IgD-negative memory B cell (primary cell): ENCODE data around the gene SESTD1. TPM values are rescaled to one million over a fixed set of nuclear protein-coding genes. Genes with fewer than 3 reads are reported as not detected.

Experiments
- H3K27ac Mint-ChIP-seq, 3 donors: one replicate each; pipeline ENCODE4 v1.8.0; 2020 to 2022; ENCODE audit warnings: mild to moderate bottlenecking in 3 of 3, mixed read lengths in 3 of 3, moderate library complexity in 1 of 3
- H3K27me3 Mint-ChIP-seq: one replicate; pipeline ENCODE4 v1.8.0; 2021; ENCODE audit warnings: mixed read lengths
- H3K36me3 Mint-ChIP-seq: one replicate; pipeline ENCODE4 v1.8.0; 2020; ENCODE audit warnings: mild to moderate bottlenecking, mixed read lengths
- H3K4me1 Mint-ChIP-seq, 3 donors: one replicate each; pipeline ENCODE4 v1.8.0; 2020 to 2022; ENCODE audit warnings: mixed read lengths in 3 of 3, mild to moderate bottlenecking in 1 of 3
- H3K4me3 Mint-ChIP-seq, 4 donors: one replicate each; pipeline ENCODE4 v1.8.0; 2020 to 2022; ENCODE audit warnings: mild to moderate bottlenecking in 4 of 4, mixed read lengths in 4 of 4, moderate library complexity in 3 of 4
- H3K9me3 Mint-ChIP-seq, 3 donors: one replicate each; pipeline ENCODE4 v1.8.0; 2020 to 2021; ENCODE audit warnings: mixed read lengths in 3 of 3, mild to moderate bottlenecking in 1 of 3
- polyA plus RNA-seq: library from polyadenylated mRNA; unstranded; fragments of 300-500 nt; fragmentation: Illumina TruSeq; gene quantifications from one replicate; pipeline ENCODE4 v1.2.3, GENCODE V29; 2021

Gene SESTD1
- polyA plus RNA-seq, 1 donor from 2014 or later = 23.6 TPM

DNA sequence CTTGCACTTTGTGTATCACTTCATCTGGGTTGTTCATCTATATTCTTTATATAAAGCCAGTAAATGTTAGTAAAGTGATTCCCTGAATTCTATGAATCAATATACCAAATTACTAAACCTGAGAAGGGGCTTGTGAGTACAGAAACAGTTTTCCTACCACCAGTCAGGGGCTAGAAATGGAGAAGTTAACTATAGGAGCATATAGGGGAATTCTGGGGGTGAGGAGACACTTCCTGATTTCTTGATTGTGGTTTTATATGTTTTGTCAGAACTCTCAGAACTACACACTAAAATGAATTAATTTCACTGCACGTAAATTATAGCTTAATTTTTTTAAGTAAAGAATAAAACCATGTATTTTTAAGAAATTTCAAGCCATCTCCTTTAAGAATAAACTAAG lies 93.7 kb downstream of the SESTD1 start:
- Mint-ChIP-seq H3K36me3 (peaks cover 6% of the 10 kb centered on the region), H3K4me1 (peaks cover 19 to 31% (median 23%) of the 10 kb centered on the region in 3 donors), H3K9me3 (peaks cover 0 to 8% (median 0%) of the 10 kb centered on the region in 3 donors), H3K27ac (no peak overlapping the region), H3K27me3 (no peaks in the 10 kb centered on the region), H3K4me3 (peak overlapping the region in 1 of 4 donors; percentile 7)

DNA sequence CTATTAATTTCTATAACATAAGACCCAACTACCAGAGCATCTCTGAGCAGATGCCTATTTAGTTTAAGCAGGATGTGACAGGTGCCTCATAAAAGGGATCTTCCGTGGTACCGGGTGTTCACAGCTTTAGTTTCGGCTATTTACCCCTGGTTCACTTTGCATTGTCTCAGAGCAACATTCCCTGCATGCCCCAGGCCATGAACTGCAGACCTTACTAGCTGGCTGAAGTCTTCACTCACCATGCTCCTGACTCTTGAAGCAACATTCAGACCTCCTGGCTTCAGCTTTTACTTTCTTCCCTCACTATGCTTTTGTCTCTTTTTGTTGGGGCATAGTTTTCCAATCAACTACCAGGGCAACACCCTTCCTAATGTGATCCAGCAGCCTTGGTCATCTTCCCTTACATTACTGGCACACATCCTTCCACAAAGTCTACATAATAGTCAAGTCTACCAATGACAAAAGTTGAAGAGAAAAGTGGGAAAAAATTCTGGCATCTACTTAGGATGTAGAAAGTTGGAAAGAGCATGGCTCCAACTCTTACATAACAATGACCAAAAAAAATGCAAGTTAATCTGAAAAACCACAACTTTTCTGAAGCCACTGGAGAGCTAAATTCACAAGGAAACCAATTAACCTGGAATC lies 99.2 kb downstream of the SESTD1 start:
- Mint-ChIP-seq H3K27ac (peak overlapping the region in 1 of 3 donors; percentile 41), H3K36me3 (peaks cover 4% of the 10 kb centered on the region), H3K27me3 (no peaks in the 10 kb centered on the region), H3K4me3 (peak overlapping the region in 1 of 4 donors; percentile 8), H3K4me1 (peaks cover 2 to 14% (median 6%) of the 10 kb centered on the region in 3 donors), H3K9me3 (peaks cover 0 to 8% (median 0%) of the 10 kb centered on the region in 3 donors)

DNA sequence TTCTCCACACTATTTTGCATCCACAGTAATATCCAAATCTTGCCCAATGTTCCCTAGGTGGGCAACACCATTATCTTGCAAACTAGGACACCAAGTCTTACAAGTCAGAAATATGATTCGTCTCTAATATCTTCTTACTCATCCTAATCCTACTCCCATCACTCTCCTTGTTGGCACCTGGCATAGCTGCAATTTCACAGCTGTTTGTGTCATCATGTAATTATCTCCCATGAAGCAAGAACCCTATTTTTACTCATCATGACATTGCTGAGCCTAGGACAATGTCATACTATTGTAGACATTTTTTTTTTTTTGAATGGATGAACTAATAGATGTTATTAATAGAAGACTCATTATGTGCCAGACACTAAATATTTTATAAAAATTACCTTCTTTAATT lies 123.4 kb downstream of the SESTD1 start:
- Mint-ChIP-seq H3K4me1 (no peaks in the 10 kb centered on the region), H3K4me3 (no peak overlapping the region), H3K9me3 (no peaks in the 10 kb centered on the region), H3K36me3 (no peaks in the 10 kb centered on the region), H3K27ac (no peak overlapping the region), H3K27me3 (no peaks in the 10 kb centered on the region)

DNA sequence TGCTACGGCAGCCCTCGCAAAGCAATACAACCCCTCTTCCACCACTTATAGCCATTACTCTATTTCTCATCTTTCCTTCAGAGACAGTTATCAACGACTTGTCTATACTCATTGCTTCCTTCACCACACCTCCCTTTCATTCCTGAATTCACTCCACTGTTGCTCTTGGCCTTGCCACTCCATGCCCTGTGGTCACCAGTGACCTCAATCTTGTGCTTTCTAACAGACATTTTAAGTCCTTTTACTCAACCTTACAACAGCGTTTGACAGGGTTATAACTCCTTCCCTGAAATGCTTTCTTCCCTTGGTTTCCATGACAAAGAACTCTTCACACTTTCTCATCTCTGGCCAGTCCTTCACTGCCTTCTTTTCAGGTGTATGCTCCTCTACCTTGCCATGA lies 124.1 kb downstream of the SESTD1 start:
- H3K27ac Mint-ChIP-seq = no peak overlapping the region
- H3K36me3 Mint-ChIP-seq = peaks cover 4% of the 10 kb centered on the region
- H3K9me3 Mint-ChIP-seq = no peaks in the 10 kb centered on the region
- H3K4me3 Mint-ChIP-seq = no peak overlapping the region
- no peaks in the 10 kb centered on the region for H3K27me3 Mint-ChIP-seq
- H3K4me1 Mint-ChIP-seq = no peaks in the 10 kb centered on the region

DNA sequence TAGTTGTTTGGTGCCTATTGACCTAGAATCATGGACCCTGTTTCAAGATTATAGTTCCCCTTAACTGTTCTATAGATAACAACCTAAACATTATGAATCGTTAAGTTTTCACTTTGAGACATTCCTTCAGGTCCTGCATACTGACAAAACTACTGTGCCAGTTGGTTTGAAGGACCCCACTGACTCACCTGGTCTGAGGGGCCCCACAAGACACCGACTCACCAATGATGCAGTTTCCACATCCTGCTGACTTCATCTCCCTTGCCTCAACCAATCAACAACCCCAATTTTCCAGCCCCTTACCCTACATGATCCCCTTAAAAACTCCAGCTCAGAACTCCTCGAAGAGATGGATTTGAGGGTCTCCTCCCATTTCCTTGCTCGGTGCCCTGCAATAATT lies 125.1 kb downstream of the SESTD1 start:
- H3K27me3 Mint-ChIP-seq = no peaks in the 10 kb centered on the region
- H3K36me3 Mint-ChIP-seq = peaks cover 6% of the 10 kb centered on the region
- no peak overlapping the region for H3K27ac Mint-ChIP-seq
- H3K4me1 Mint-ChIP-seq = no peaks in the 10 kb centered on the region
- H3K4me3 Mint-ChIP-seq = no peak overlapping the region
- no peaks in the 10 kb centered on the region for H3K9me3 Mint-ChIP-seq

DNA sequence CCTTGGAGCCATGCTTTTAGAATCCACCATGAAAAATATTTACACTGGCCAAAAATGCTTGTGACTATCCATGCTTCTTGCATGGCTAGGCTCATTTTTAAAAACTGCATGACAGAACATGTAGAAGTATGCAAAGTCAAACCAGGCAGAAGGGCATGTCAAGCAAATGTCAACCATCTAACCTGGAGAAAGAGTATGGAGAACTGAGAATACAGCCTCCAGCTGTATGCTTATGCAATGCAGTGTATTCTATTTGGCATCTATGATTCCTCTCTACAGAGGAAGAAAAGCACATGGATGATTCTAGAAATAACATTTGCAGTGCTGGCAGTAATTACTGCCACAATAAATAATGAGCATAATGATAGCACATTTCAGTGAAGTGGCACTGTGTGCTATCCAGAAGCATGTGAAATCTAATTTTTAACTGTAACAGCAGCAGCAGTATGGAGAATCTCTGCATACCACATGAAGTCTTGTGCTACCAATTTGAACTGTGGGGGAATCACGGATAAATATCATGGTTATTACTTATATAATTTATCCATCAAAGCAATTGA lies 127.4 kb downstream of the SESTD1 start:
- H3K36me3 Mint-ChIP-seq = peaks cover 6% of the 10 kb centered on the region
- no peaks in the 10 kb centered on the region for H3K4me1 Mint-ChIP-seq
- H3K27me3 Mint-ChIP-seq = no peaks in the 10 kb centered on the region
- H3K27ac Mint-ChIP-seq = no peak overlapping the region
- H3K9me3 Mint-ChIP-seq = no peaks in the 10 kb centered on the region
- H3K4me3 Mint-ChIP-seq = no peak overlapping the region

DNA sequence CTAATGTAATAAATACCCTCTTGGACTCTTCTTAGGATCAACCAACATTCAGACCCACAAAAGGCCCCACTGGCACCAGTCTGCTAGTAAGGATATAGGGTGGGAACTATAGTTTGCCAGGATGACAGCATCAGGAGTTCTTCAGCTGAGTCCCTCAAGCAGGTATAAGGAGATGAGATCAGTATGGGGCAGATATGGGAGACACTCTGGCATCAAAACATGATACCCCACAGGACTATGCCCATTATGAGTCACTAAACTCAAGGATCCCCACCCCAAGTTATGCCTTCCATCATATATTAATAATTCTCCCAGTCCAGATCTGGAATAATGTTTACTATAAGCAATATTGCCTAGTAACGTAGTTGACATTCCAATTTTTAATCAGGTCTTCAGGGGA lies 131.6 kb downstream of the SESTD1 start:
- no peaks in the 10 kb centered on the region for H3K4me1 Mint-ChIP-seq
- H3K27me3 Mint-ChIP-seq = no peaks in the 10 kb centered on the region
- H3K36me3 Mint-ChIP-seq = peaks cover 6% of the 10 kb centered on the region
- no peak overlapping the region for H3K4me3 Mint-ChIP-seq
- H3K27ac Mint-ChIP-seq = no peak overlapping the region
- no peaks in the 10 kb centered on the region for H3K9me3 Mint-ChIP-seq

DNA sequence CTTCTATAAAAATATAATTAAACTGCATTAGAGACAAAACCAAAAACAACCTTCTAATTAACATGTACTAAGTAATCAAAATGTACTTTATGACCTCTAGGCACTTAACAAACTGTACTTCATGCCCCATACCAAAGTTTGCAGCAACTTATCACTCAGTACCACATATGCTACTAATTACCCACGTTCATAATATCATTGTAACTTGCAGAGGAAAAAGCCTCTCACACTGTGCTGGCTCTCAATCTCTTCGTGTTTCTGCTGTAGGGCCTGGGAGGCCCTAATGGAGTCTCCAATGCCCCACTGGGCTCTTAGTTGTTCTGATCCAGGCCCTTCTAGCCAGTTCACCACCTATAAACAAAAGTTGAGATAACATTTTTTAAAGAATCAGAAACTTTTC lies 132.6 kb downstream of the SESTD1 start:
- Mint-ChIP-seq H3K27ac (peak overlapping the region in 1 of 3 donors; percentile 20), H3K36me3 (peaks cover 6% of the 10 kb centered on the region), H3K4me3 (peak overlapping the region in 1 of 4 donors; percentile 23), H3K9me3 (no peaks in the 10 kb centered on the region), H3K4me1 (no peaks in the 10 kb centered on the region), H3K27me3 (no peaks in the 10 kb centered on the region)

DNA sequence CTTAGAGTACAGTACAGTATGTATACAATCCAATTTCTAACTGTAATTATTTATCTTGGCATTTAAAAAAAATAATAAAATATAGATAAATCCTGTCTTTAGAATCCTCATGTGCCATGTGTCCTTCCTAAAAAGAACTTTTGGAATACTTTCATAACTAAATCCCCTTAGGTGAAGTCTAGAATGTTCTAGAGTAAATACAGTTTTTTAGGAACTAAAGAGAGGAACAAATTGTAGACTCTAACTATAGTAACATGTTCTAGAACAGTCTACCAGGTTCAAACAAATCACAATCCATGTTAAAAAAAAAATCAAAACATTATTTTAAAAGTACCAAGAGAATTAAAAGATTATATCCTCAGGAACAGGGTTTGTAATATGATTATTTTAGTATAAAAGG lies 134.1 kb downstream of the SESTD1 start:
- Mint-ChIP-seq H3K4me3 (no peak overlapping the region), H3K9me3 (no peaks in the 10 kb centered on the region), H3K4me1 (no peaks in the 10 kb centered on the region), H3K36me3 (peaks cover 1% of the 10 kb centered on the region), H3K27ac (no peak overlapping the region), H3K27me3 (no peaks in the 10 kb centered on the region)

DNA sequence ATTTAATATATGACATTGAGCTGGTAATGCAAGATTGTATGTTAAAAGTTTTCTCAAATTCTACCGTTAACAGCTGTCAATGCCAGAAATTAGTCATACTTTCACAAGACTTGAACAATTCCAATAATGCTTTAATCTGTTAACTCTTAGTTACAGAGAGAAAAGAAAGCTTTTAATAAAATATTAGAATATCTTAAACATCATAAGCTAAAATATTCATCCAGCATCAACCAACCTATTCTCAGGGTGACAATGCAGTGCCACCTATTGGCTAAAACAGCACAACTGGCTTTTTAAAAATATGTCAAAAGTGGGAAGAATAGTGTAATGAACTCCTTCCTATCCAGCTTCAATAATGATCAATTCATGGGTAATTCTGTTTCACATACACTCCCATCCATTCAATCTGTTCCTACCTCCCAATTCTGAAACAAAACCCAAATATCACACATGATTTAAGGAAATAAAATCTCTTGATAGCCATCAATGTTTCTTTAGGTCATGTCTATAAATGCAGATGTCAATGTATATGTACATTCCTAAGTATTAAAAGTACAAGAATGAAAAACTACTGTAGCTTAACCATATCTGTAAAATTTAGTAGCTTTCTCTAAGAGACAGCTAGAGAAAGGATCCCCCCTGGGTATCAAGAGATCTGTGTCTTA lies 134.9 kb downstream of the SESTD1 start:
- H3K27ac Mint-ChIP-seq = no peak overlapping the region

DNA sequence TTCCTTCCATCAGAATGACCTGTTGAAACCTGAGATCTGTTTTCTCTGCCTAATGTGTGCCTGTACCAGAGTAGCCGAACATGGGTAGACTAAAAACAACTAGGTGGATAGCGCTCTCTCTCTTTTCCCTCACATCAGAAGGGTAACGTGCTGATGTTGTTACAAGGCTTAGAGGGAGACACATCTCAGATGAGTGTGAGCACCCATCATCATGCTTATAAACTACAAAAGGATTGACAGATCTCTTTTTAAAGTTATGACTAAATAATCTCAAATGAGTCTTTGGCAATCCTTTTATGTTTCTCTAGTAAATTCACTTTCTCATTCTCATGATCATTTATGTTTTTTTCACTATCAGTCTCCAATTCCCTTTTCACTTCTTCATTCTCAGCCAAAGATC lies 139.2 kb downstream of the SESTD1 start:
- no peaks in the 10 kb centered on the region for H3K9me3 Mint-ChIP-seq
- no peak overlapping the region for H3K27ac Mint-ChIP-seq
- peaks cover 8% of the 10 kb centered on the region for H3K36me3 Mint-ChIP-seq
- peaks cover 3 to 6% (median 5%) of the 10 kb centered on the region in 3 donors for H3K4me1 Mint-ChIP-seq
- no peaks in the 10 kb centered on the region for H3K27me3 Mint-ChIP-seq
- H3K4me3 Mint-ChIP-seq = no peak overlapping the region

More for the DNA sequence above, 134.9 kb downstream of the SESTD1 start:
- no peaks in the 10 kb centered on the region for H3K27me3 Mint-ChIP-seq
- no peaks in the 10 kb centered on the region for H3K4me1 Mint-ChIP-seq
- no peaks in the 10 kb centered on the region for H3K9me3 Mint-ChIP-seq
- H3K36me3 Mint-ChIP-seq = no peaks in the 10 kb centered on the region
- no peak overlapping the region for H3K4me3 Mint-ChIP-seq

DNA sequence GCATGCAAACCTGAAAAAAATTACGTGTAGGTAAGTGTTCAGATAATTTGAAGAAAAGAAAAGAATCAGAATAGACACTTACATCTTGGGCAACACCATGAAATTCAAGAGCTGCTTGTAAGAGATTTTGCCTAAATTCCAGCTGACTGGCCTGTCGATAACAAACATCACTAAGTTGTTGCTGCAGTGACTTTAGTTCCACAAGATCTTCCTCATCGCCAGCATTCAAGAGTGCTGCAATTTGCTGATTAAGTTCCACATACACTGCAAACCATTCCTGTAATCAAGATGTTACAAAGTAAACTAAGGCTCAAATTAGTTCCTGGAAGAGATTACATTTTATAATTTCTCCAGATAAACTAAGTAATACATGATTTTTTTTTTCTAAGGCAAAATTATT lies 140.3 kb downstream of the SESTD1 start:
- H3K27ac Mint-ChIP-seq = no peak overlapping the region
- no peaks in the 10 kb centered on the region for H3K9me3 Mint-ChIP-seq
- H3K36me3 Mint-ChIP-seq = peaks cover 13% of the 10 kb centered on the region
- H3K4me3 Mint-ChIP-seq = no peak overlapping the region
- peaks cover 3 to 6% (median 5%) of the 10 kb centered on the region in 3 donors for H3K4me1 Mint-ChIP-seq
- no peaks in the 10 kb centered on the region for H3K27me3 Mint-ChIP-seq

DNA sequence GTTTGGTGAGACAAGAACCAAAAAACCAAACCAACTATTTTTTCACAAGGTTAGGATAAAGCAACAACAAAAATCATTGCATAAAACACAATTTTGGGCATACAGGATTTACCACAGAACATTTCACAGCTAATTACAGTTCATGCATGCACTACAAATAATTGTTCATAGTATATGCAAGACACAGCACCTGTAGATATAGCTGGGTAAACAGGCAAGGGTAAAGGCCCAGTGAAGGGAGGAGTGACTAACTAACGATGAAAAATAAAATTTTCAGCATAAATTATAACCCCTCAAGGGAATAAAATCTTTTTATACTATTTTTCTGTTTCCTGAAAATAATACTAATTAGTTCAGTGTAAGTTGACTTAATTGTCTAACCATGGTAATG lies 141.4 kb downstream of the SESTD1 start:
- Mint-ChIP-seq H3K27ac (peak overlapping the region in 1 of 3 donors; percentile 27), H3K36me3 (peaks cover 17% of the 10 kb centered on the region), H3K4me1 (peaks cover 3 to 6% (median 5%) of the 10 kb centered on the region in 3 donors), H3K9me3 (no peaks in the 10 kb centered on the region), H3K4me3 (no peak overlapping the region), H3K27me3 (no peaks in the 10 kb centered on the region)

DNA sequence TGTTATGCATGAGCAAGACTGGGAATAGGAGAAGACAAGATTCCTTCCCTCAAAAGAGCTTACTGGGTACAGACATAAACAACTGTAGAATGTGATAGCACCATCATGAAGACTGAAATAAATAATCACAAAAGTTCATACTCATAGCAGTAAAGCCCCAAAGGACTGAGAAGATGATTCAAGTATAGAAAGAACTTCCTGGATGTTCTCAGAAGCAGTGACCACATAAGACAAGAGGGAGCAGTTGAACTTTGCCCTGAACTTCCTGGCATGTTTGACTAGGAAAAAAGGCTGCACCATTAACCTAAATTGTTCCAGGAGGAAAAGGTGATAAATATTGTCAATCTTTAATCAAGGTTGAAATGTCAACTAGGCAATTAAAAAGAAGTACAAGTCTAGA lies 156.9 kb downstream of the SESTD1 start:
- Mint-ChIP-seq H3K27me3 (no peaks in the 10 kb centered on the region), H3K9me3 (no peaks in the 10 kb centered on the region), H3K4me1 (peaks cover 0 to 17% (median 4%) of the 10 kb centered on the region in 3 donors), H3K27ac (no peak overlapping the region), H3K36me3 (peaks cover 4% of the 10 kb centered on the region), H3K4me3 (no peak overlapping the region)

DNA sequence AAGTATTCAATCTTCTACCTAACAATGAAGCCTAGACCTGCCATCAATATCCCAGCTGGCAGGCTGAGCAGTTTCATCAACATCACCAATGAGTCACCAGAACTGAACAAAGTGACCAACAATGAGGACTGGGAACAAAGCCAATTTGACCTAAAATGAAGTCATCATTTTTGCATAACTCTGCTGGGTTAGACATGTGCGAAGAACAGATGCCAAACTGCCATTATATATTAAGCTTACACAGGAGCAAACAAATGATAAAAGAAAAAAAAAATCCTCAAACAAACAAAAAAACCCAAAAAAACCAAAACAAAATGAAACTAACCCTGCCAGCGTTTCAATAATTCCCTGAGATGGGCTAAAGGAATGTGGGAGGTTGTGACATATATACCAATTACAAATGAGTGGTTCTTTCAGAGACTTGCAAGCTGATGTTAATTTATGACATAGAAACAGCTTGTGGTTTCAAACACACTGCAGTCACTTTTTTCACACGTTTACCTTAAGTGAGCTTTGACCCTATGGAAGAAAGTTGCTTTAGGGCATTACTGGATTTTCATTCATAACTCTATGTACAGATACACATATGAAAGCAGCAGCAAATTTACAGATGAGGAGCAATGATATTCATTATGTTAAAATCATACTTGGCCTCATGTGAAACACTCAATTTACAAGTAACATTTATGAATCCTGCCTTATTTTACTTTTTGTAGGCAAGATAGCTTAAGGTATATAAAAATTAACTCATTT lies 157.8 kb downstream of the SESTD1 start:
- no peak overlapping the region for H3K4me3 Mint-ChIP-seq
- H3K4me1 Mint-ChIP-seq = peaks cover 0 to 15% (median 4%) of the 10 kb centered on the region in 3 donors
- H3K27me3 Mint-ChIP-seq = no peaks in the 10 kb centered on the region
- H3K9me3 Mint-ChIP-seq = no peaks in the 10 kb centered on the region
- no peak overlapping the region for H3K27ac Mint-ChIP-seq
- H3K36me3 Mint-ChIP-seq = peaks cover 3% of the 10 kb centered on the region
